ENCODE data around the gene KSR1.
A peak's percentile ranks its signal among the peaks of the same experiment; 100 is the strongest.

The KSR1 gene

DNA sequence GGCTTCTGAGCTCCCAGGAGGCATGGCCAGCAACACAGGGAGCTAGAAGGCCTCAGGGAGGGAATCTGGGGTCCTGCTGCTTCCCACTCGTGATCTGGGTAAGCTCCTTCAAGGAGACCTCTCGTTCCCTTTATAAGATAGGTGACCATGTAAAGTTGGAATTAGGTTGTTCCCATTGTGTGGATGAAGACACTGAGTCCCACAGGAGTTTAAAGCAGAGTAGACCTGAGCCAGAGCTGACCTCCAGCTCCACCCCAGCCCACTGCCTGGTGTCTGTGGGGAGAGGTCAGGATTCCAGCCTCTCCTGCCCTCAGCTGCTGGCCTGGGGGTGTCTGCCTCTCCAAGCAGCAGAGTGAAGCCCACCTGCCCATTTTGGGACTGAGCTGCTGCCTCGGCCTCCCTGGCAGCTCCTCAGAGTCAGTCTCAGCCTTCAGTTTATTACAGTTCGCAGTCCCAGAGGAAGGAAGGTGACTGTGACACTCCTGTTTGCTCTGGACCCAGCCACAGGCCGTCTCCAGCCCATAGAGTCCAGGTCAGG is 141.6 kb downstream of the KSR1 start:
- no peak for DNase-seq

DNA sequence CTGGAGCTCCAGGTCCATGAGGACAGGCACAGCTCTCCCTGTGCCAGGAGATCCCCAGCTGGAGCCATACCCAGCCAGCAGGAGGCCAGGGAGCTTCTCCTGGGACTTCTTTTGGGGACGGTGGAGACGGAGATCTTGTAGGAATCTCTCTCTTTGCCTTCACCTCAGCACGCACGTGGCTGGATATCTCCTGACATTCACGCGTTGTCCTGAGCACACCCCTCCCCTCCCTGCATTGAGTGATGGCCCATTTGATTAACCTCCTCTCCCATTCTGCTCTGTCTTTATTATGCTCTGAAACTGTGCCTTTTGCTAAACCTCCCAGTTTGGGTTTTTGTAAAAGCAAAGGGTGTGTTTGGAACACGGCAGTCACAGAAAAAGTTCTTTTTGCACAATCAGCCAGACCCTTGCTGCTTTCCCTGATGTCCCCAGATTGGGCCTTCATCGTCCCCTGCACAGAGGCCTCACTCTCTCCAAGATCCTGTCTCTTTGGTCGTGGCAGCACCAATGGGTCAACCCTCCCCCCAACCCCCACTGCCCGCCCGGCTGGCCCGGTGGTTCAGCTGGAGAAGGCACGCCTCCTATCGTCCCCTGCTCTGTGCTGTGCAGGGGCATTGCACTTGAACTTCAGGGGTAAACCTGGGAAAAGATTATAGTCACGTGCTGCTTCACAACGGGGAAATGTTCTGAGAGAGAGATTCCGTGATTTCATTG is 142.2 kb downstream of the KSR1 start:
- no peak for DNase-seq

DNA sequence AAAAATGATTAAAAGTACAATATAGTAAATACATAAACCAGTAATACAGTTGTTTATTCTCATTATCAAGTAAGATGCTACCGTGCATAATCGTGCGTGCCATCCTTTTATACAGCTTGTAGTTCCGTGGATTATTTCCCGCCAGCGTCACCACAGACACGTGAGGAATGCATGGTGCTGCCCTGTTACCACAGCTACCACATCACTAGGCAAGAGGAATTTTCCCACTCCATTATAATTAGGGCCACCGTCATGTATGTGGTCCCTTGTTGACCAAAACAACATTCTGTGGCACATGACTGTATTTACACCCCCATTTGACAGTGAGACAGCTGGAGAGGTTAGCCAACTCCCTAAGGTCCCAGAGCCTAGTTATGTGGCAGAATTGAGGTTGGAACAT is 144.2 kb downstream of the KSR1 start:
- DNase-seq = no peak

DNA sequence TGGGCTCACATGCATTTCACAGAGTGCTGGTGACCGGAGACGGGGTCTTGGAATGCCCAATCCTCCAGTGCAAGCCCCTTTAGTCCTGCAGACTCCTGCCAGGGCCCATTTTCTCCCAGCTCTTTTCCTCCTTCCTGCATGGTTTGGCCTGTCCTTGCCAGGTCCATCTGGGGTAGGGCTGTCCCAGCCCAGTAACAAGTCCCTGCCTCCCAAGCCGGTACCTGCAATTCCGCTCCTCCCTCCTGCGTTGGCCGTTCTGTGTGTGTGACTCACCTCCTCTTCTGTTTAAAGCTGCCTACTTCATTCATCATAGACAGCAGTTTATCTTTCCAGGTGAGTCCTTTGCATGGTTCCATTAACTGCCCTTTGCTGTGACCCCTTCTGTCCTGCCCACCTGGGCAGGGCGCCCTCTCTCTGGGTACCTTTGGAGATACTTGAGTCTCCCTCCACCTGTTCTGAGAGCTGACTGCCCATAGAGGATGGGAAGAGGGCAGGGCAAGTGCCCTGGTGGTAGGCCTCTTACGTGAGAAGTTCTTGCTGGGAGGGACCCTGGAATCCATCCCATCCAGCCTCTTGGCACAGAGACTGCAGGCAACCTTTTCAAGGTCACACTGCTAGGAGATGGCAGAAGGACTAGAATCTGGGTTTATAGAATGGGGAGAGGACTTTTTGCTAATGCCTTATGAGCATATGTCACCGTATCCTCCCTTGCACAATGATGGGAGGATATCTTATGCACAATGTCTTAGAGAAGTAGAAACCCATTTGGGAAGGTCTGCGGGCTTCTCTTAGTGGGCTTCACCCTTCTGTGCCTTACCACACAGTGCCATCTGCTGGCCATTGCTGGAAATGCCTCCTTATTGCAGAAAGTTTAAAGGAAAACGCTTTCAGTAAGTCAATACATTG is 145.1 kb downstream of the KSR1 start:
- peak; percentile 11 for DNase-seq

DNA sequence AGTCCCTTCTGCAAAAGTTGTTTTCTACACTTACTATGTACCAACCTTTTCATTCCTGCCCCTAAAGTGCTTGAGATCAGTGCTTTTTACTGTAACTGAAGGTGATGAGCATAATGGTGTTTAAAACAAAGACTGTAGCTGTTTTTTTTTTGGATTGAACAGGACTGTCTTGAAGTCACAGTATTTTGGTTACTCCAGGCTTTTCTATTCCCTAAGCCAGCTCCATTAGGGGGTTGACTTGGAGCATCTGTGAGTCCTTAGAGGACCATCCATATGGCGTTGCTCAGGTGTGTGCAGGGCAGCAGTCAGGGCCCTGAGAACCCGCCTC is 145.7 kb downstream of the KSR1 start:
- no peak for DNase-seq

DNA sequence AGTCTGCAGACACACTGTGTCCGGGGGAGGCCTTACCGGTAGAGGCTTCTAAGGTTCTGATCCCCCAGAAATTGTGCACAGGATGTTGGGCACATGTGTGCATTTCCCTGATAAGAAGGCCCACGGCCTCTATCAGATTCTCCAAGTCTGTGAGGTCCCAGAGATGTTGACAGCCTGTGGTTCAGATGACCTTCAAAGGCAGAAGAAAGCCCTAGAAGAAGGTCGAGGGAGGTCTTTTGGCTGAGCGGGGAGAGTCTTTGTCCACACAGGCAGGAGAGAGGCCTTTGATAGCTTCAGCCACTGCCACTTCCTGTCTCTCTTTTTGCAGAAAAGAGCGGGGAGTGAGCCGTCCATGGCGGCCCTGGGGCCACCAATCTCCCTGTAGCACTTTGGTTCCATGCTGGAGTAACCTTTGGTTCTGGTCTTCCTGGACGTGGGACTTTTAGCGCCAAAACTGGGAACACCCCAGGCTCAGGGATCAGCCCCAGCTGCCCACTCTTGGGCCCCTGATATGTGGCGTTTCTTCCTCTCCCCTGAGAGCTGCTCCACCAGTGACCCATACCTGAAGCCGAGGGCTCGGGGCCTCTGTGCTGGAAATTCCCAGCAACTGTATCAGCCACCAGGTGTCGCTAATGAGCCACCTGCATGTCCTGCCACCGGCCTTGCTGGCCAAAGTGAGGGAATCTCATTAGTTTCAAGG is 146.6 kb downstream of the KSR1 start:
- no peak for DNase-seq

DNA sequence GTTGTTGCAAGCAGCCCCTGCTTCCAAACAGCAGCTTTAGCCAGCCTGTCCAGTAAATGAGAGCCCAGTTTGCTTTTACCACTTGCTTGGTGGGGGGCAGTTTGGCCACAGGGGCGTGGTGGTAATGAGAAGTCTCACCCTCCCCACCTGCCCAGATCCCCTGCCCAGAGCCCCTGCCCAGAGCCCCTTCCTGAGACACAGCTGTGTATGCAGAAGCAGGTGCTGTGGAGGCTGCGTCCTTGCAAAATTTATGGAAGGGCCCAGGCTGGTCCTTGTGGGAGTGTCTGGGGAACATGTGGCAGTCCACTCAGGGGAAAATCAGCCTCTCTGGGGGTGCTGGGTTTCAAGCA is 147.1 kb downstream of the KSR1 start:
- DNase-seq = no peak

DNA sequence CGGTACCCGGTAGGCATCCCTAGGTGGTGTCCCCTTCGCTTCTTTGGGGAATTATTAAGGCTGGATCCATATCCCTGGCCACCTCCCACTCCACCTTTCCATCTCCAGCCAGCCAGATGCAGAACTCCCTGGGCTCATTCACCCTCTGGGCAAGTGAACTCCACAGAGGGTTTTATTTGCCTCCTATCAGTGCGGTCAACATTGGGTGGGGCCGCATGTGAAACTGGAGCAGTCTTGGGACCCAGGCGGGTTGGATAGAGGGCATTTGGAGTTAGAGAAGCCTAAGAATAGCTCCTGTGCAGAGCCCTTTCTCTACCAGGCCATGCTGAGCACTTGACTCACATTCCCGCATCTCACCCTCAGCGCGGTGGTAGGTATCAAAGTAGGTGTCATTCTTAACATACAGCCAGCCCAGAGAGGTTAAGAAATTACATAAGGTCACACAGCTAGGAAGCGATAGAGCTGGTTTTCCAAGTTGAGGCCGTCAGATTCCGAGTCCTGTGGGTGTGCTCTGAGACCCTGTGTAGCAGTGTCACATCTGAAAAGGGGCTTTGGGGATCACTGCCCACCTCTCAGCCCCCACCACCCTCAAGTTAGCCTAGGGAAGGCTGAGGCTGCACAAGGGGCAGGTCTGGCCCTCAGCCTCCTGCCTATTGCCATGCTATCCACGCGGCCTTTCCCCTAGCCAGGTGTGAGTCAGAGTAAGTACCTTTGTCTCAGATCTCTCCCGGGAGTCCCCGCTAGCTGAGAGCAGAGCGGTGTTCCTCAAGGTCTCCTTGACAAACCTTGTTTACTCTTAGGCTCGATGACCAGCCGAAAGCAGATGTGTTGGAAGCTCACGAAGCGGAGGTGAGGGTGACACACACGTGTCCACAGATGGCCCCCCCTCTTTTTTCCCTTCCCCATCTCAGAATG is 147.9 kb downstream of the KSR1 start:
- no peak for DNase-seq

DNA sequence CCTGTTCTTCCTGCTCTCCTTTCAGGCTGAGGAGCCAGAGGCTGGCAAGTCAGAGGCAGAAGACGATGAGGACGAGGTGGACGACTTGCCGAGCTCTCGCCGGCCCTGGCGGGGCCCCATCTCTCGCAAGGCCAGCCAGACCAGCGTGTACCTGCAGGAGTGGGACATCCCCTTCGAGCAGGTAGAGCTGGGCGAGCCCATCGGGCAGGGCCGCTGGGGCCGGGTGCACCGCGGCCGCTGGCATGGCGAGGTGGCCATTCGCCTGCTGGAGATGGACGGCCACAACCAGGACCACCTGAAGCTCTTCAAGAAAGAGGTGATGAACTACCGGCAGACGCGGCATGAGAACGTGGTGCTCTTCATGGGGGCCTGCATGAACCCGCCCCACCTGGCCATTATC is 149.2 kb downstream of the KSR1 start:
- DNase-seq = no peak

DNA sequence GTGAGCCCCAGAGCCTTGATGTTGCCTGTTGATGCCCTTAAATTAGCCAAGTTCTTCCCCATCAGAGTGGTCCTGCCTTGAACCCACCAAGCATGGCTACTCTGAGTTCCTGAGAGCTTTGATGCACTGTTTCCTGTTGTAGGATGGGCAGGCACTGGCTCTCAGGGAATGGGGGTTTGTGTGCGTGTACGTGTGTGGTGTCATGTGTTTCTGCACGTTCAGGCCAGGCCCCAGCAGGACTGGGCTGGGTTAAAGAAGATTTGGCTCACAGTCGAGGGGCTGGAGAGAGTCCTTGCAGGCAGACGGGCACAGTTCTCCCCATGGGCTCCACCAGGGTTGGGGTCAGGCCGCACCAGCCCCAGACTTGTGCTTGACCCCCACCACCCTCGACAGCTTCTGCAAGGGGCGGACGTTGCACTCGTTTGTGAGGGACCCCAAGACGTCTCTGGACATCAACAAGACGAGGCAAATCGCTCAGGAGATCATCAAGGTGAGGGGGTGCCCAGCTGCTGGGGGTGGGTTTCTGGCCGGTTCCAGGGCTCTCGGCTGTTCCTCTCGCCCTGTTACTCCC is 151.4 kb downstream of the KSR1 start:
- no peak for DNase-seq

DNA sequence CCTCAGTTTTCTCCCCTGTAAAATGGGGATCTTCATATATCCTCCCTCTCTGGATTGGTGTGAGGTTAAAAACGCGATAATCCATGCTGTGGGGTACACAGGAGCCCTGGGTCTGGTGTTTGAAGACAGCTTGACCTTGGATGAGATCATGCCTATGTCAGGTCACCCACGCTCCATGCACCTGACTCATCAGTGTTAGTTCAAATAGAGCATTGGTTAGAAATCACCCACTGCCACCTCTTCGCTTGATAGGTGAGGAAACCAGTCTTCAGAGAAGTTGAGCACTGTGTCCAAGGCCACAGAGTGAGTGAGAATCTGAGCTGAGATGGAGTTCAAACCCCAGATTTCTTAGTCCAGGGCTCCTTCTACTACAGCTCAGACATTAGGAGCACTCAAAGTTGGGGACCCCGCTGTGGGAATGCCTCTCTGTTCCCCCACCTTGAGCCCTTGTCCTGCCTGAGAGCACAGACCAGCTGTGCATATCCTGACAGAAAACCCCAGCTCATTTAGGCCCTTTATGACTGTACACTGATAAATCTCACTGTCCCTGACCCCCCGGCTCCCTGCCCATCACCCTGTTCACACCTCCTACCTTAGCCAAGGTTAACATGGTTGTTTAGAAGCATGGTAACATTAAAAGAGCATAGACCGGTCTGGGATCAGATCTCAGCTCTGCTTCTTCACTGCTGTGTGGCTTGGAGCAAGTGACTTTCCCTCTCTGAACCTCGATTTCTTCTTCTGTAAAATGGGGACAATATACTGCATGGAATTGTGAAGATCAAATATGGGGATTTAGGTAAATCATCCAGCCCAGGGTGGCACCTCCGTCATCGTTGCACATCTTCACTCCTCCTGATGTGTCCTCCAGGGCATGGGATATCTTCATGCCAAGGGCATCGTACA is 152.3 kb downstream of the KSR1 start:
- DNase-seq = no peak

DNA sequence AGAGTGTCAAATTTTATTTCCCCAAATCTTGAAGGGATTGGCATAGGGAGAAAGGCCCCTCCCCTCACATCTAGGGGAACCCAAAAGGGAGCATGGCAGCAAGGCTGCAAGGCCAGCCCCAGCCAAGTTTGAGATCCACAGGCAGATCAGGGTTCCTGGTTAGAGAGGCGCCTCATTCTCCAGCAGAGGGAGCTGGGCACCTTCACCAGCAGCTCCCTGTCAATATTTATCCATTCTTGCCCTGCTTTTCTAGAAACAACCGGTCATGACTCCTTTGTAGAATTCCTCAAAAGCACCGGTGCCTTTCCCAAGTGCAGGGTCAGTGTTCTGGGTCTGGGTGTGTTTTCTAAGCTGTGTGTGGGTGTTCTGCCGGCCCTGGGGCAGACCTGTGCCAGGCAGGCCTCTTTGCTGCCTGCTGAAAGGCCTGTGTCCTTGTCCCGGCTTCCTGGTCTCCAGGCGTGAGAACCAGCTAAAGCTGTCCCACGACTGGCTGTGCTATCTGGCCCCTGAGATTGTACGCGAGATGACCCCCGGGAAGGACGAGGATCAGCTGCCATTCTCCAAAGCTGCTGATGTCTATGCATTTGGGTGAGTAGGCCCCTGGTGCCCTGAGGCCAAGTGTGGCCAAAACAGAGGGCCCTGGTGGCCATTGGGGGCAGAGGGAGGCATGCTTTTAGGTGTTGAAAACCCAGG is 153.5 kb downstream of the KSR1 start:
- no peak for DNase-seq

DNA sequence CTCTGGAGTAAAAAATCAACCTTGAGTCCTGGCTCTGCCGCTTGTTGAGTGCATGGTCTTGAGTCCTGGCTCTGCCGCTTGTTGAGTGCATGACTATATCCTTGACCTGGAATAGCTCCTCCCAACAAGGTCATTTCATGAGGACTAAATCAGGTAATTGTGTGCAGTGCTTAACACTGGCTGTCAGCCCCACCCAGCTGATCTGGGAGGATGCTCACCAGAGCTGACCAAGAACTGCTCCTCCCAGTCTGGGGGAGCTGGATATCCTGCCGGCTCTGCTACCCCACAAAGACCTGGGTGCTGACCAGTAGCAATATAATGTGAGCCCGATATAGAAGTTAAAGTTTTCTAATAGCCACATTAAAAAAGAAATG is 154.0 kb downstream of the KSR1 start:
- no peak for DNase-seq

DNA sequence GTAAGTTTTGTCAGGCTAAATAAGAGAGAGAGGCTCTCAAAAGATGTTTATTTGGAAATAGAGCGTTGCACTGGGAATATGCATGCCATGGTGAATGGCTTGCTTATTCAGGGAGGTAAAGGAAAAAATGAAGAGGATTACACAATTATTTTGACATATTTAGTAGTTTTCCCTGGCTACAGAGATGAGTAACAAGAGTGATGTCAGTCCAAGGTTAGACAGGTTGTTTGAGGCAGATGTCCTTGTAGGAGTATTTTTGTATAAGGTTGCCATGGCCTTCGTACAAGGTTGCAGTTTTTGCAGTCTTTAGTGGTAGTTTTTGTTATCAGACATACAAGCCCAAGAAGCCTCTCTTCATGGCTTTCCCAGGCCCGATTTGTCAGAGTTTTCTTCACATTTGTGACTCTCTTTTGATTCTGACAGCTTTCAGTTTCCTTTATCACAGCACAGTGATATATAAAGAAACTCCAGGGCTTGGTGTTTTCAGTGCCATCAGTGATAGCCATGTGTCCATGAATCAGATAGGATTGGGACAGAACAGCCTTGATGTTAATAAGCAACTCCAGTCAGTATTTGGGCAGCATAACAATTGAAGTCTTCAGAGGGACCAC is 156.0 kb downstream of the KSR1 start:
- no peak for DNase-seq

DNA sequence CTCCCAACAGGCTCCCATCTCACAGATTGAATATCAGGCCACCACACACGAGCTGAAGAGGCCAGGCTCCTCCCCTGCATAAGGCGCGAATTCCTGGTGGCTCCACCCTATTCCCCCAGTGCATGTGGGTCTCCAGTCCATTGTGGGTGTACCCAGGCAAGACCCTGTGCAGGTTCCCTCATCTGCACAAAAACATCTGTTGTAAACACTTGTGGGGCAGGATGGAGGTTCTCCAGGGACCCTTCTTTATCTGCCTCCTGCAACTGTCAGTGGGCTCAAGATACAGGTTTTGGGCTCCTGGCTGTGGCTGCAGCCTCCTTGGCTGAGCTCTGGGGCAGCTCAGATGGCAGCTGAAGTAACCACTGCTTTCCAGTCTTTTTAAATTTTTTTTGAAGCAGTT is 157.2 kb downstream of the KSR1 start:
- DNase-seq = no peak

DNA sequence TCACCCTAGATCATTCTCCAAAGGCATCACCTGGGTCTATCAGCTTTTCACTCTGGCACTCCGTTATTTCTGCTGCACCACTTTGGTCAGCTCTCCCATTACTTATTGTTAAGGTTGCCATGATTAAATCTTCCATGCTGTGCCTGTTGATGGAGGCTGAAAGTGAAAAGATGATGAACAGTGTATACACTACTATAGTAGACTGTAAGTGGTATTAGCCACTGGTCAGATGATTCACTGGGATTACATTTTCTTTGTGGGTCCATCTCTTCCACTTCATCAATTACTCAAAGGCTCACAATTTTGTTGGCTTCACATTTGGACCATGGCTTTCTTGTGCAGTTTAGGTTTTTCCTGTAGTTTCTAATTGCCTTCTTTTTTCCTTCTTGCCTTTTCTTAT is 158.9 kb downstream of the KSR1 start:
- DNase-seq = no peak

DNA sequence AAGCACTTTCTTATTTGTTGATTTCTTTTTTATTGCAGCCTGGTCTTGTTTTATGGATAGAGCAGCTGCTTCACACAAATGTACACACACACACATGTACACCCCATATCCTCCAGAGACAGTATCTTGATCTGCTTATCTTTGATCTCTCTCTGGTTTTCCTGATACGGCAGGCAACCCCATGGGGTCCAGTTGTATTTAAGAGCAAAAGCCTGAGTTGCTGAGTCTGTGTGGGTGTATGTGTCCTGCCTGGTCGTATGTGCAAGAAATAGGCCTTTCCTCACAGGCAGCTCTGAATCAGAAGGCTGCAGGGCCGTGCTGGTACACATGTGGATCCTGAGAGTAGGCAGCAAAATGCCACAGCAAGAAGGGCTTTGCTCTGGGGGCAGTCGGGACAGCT is 160.2 kb downstream of the KSR1 start:
- DNase-seq = no peak

DNA sequence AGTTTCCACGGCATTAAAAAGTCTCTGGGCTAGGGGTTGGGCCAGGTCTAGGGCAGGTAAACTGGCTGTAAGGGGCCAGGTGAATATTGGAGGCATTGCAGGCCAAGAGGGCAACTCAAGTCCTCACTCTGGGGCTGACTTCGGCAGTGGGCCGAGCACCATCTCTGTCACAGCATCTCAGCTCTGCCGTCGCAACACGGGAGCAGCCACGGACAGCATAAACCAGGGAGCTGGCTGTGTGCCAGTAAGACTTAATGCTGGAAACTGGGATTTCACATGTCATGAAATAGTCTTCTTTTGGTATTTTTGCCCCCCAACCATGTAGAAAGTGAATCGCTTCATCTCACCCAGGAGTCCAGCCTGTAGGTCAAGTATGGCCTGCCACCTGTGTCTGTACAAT is 162.2 kb downstream of the KSR1 start:
- DNase-seq = no peak

DNA sequence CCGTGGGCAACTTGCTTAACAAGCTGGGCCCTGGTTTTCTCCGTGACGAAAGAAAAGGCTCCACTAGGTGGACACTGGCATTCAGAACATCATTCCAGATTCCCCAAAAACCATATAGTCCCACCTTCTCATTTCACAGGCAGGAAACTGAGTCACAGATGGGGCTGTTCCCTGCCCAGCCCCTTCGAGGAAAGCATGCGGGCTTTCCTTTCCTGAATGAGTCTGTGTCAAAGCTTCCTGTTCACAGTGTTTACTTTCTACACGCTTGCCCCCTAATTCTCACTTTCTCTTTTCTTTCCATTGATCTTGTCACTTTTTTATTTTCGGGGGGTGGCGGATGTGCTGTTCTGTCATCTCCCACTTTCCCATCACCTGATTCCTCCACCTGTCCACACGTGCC is 164.5 kb downstream of the KSR1 start:
- no peak for DNase-seq

DNA sequence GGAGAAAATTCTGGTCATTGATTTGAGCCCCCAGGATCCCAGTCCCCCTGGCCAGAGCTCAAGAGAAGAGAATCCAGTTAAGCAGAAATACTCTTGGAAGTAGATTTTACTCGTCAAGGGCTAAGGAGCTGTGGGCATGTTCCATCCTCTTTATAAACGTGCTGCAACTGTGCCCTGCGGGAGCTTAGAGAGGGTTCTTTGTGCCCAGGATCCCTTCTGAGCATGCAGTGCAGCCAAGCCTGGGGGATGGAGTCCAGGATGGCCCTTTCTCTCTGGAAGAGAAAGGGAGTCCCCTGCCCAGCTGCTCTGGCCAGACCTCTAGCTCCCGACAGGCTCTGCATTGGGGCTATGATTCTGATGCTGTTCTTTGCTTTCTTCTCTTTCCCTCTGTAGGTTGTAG is 165.3 kb downstream of the KSR1 start:
- DNase-seq = no peak

Data from DMS 273 treated with DMSO at 0.1 percent for 48 hours (cell line).